Measurements from ENCODE around the gene MOV10.

- no peak for TF ChIP-seq CTCF (optimal IDR thresholded peaks at IDR 0.05 in 1 of 3, IDR thresholded peaks at IDR 0.05 in 1 of 3, conservative IDR thresholded peaks at IDR 0.05 in 1 of 3; ENCODE audit: extremely low read depth in 1 of 3, insufficient read depth in 2 of 3, low read length in 3 of 3)
- TF ChIP-seq EZH2 (IDR thresholded peaks at IDR 0.05; ENCODE audit: low read length), result no peak
Observed at GRCh38 chr1:112720800-112721199, 46.3 kb downstream of the MOV10 start.
